ENCODE results near the gene CNPY4. TPM values are rescaled to one million over a fixed set of nuclear protein-coding genes. Genes with fewer than 3 reads are reported as not detected.

CNPY4 gene
- total RNA-seq, 1 experiment from 2014 or later, result 10.4 TPM

GRCh38 chr7:100126931-100127865 lies 7.8 kb downstream of the CNPY4 start, which contains the start of gene MBLAC1:
MBLAC1 (plus strand) TSS chr7:100126967; CDS start chr7:100127396, 429 bp downstream.
- Histone ChIP-seq H4K8ac (replicated peaks; ENCODE audit: insufficient read length, low read depth, low read length) (peak within 1 kb of the TSS; percentile 19), H3K9ac (ENCODE audit: extremely low read depth, insufficient read length, low read length) (peak within 1 kb of the TSS; percentile 95), H3K14ac (ENCODE audit: insufficient read depth, low read length) (peak within 1 kb of the TSS; percentile 92; the same call in 1 of the 2 replicates), H2BK15ac (ENCODE audit: low read depth, low read length) (no peak within 1 kb of the TSS), H4K91ac (ENCODE audit: insufficient read length, low read depth, low read length) (no peak within 1 kb of the TSS), H4K5ac (ENCODE audit: insufficient read length, low read depth, low read length) (no peak within 1 kb of the TSS), H3K4ac (ENCODE audit: low read depth, low read length) (no peak within 1 kb of the TSS), H3K79me2 (ENCODE audit: insufficient read depth, low read length) (no peaks in the 10 kb centered on the region), H3T11ph (ENCODE audit: low read length) (no peak within 1 kb of the TSS), H2AK5ac (ENCODE audit: insufficient read length, low read length) (no peak within 1 kb of the TSS), H3K79me1 (ENCODE audit: insufficient read depth, low read depth, low read length, poor library complexity, severe bottlenecking) (no peaks in the 10 kb centered on the region), H2BK20ac (ENCODE audit: low read depth, low read length, poor library complexity, severe bottlenecking) (no peak within 1 kb of the TSS), H3K4me1 (ENCODE audit: insufficient read depth, low read length) (no peaks in the 10 kb centered on the region; the same call in 1 of the 2 replicates), H3K18ac (ENCODE audit: insufficient read length, low read depth, low read length) (peak within 1 kb of the TSS; percentile 96), H3K23me2 (ENCODE audit: insufficient read length, low read depth, low read length, poor library complexity, severe bottlenecking) (peaks cover 15% of the 10 kb centered on the region), H2BK120ac (ENCODE audit: low read depth, low read length, poor library complexity, severe bottlenecking) (no peak within 1 kb of the TSS), H2AFZ (ENCODE audit: low read length) (no peak within 1 kb of the TSS), H3K27ac (ENCODE audit: insufficient read length, low read depth, low read length) (peak within 1 kb of the TSS; percentile 86), H4K20me1 (ENCODE audit: control insufficient read depth, insufficient read depth, insufficient read length) (no peaks in the 10 kb centered on the region), H2BK5ac (ENCODE audit: insufficient read length, low read length) (peak within 1 kb of the TSS; percentile 77), H3K9me3 (ENCODE audit: control insufficient read depth, low read depth, low read length) (no peaks in the 10 kb centered on the region), H3K23ac (ENCODE audit: insufficient read length, low read depth, low read length) (no peak within 1 kb of the TSS), H3K56ac (ENCODE audit: insufficient read length, low read depth, low read length) (peak within 1 kb of the TSS; percentile 55), H3K27me3 (ENCODE audit: insufficient read depth, low read length) (no peaks in the 10 kb centered on the region; the same call in 1 of the 2 replicates), H2BK12ac (ENCODE audit: insufficient read length, low read depth, low read length) (no peak within 1 kb of the TSS), H3K4me2 (ENCODE audit: insufficient read depth, insufficient read length, low read length) (peak within 1 kb of the TSS; percentile 92)
- Mint-ChIP-seq H3K27me3 (ENCODE audit: low read depth) (peaks cover 24% of the 10 kb centered on the region), H3K9me3 (no peaks in the 10 kb centered on the region), H3K27ac (peak within 1 kb of the TSS; percentile 99 to 100 (median 99)), H3K4me1 (peaks cover 6 to 15% of the 10 kb centered on the region in 2 experiments), H3K36me3 (ENCODE audit: insufficient read depth in 1 of 3, low read depth in 3 of 3) (peaks cover 2 to 14% (median 7%) of the 10 kb centered on the region in 3 experiments; a peak in 4 of 7 replicates), H3K4me3 (peak within 1 kb of the TSS; percentile 98 to 99)
- no CpG with 5 or more reads among the region's 85 CpGs for WGBS (ENCODE audit: extremely low coverage, insufficient read length, low lambda C conversion rate)
- no peak for TF ChIP-seq CTCF (conservative IDR thresholded peaks at IDR 0.05)
- peak; percentile 86 for DNase-seq

All from H9 (cell line).